Uterus (tissue), 4 donors: ENCODE results near the gene ZNF26. TPM values are rescaled to one million over a fixed set of nuclear protein-coding genes. Genes with fewer than 3 reads are reported as not detected.
"Not testable (repeated sequence)": the region's sequence is repeated elsewhere in the genome, so short reads cannot be mapped to it uniquely, and the experiment has no call there.

Source experiments
- DNase-seq, 2 donors: peaks; one replicate each; pipeline ENCODE4 v3.0.0-alpha.2; 2019 to 2020
- H3K27ac ChIP-seq, 2 donors: fragments of 200-600 bp; sonication (generic); 1 replicate in 1 of 2; 2 replicates in 1 of 2; pipeline ENCODE4 v1.5.1; 2016 to 2018
- H3K27me3 ChIP-seq, 2 donors: fragments of 200-600 bp; sonication (generic); one replicate each; pipeline ENCODE4 v1.5.1; 2018 to 2019; ENCODE audit warnings: control low read depth in 1 of 2
- H3K36me3 ChIP-seq, 2 donors: fragments of 200-600 bp; sonication (generic); one replicate each; pipeline ENCODE4 v1.5.1; 2019; ENCODE audit warnings: control low read depth in 1 of 2
- H3K4me1 ChIP-seq, 2 donors: fragments of 200-600 bp; sonication (generic); one replicate each; pipeline ENCODE4 v1.5.1; 2018 to 2019; ENCODE audit warnings: control low read depth in 1 of 2
- H3K4me3 ChIP-seq, 2 donors: fragments of 200-600 bp; sonication (generic); 1 replicate in 1 of 2; 2 replicates in 1 of 2; pipeline ENCODE4 v1.5.1; 2018 to 2019; ENCODE audit warnings: mild to moderate bottlenecking in 1 of 2
- H3K9me3 ChIP-seq, 2 donors: fragments of 200-600 bp; sonication (generic); one replicate each; pipeline ENCODE4 v1.5.1; 2019; ENCODE audit warnings: control low read depth in 1 of 2
- POLR2A ChIP-seq, 2 donors: fragments of 450-650 bp; IDR thresholded peaks; one replicate each; pipeline ENCODE4 v1.6.1; 2016; ENCODE audit warnings: antibody characterized with exemption in 2 of 2, mild to moderate bottlenecking in 1 of 2, moderate library complexity in 1 of 2
- intact Hi-C: fragments of 100-400 bp; cut with DNase I; formaldehyde crosslinking; loops from one replicate; pipeline ENCODE4 v1.15.1; 2023; ENCODE audit warnings: low total_unique reads
- total RNA-seq, 4 donors: library from RNA; depleted of rRNA in 3 of 4; stranded (reverse); fragments of >200 nt in 3 of 4; gene quantifications; one replicate each; pipeline versions ENCODE4 v1.1.0 to v1.2.4, GENCODE V29; 2014 to 2023
- TF ChIP-seq, protein P1 (sequence below), 4 experiments: fragments of 200-600 bp in 2 of 4; fragments of 450-650 bp in 2 of 4; sonication (generic) in 2 of 4; IDR thresholded peaks; one replicate each; pipeline ENCODE4 v1.5.1; 2016 to 2019; ENCODE audit warnings: antibody characterized with exemption in 4 of 4, mild to moderate bottlenecking in 2 of 4, moderate library complexity in 1 of 4
- donor health status: DM: yes; HTN: yes; CAD: no.

Gene ZNF26
- total RNA-seq, 4 donors from 2014 or later, result 7.2 to 38.7 (median 17.7) TPM

DNA sequence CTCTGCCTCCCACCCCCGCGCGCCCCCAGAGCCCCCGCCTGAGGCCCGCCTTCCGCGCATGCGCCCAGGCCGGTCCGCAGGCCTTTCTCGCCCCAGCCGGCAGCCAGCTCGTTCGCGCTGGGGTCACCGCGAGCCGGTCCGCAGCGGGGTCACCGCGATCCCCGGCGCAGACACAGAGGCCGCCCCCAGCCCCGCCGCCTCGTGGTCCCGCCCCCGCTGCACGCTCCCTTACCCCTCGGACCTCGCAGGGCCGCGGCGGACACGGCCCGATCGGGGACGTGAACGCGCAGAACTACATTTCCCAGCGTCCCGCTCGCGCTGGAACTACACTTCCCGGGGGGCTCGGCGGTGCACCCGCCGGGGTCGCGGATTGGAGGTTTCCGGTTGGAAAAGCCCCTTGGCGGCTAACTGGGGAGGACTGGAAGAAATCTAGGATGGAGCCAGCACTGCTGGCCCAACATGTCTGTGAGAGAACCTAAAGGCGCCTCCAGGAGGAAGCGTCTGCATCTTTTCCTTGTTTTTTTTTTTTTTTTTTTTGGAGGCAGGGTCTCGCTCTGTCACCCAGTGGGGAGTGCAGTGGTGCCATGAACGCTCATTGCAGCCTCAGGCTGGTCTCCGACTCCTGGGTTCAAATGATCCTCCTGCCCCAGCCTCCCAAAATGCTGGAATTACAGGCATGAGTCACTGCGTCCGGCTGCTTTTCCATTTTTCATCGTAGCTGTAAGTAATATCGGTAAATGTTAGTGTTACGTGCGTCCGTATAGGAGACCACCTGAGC is 30.0 kb upstream of the ZNF26 start, which contains the start of gene ZNF605:
Gene ZNF605 (minus strand): TSS at position 296 of the 778 bp plus-strand sequence. CDS start 10,671 bp downstream, outside the sequence.
- TF ChIP-seq POLR2A (IDR thresholded peaks at IDR 0.05), result peak in 1 of 2 donors; percentile 26
- TF ChIP-seq, protein P1, sequence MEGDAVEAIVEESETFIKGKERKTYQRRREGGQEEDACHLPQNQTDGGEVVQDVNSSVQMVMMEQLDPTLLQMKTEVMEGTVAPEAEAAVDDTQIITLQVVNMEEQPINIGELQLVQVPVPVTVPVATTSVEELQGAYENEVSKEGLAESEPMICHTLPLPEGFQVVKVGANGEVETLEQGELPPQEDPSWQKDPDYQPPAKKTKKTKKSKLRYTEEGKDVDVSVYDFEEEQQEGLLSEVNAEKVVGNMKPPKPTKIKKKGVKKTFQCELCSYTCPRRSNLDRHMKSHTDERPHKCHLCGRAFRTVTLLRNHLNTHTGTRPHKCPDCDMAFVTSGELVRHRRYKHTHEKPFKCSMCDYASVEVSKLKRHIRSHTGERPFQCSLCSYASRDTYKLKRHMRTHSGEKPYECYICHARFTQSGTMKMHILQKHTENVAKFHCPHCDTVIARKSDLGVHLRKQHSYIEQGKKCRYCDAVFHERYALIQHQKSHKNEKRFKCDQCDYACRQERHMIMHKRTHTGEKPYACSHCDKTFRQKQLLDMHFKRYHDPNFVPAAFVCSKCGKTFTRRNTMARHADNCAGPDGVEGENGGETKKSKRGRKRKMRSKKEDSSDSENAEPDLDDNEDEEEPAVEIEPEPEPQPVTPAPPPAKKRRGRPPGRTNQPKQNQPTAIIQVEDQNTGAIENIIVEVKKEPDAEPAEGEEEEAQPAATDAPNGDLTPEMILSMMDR (IDR thresholded peaks at IDR 0.05), result peak in 1 of 4 experiments; percentile 9
- intact Hi-C loops, result no loop called here
- H3K36me3 ChIP-seq, result no peaks in the 10 kb centered on the region
- H3K27ac ChIP-seq, result peak within 1 kb of the TSS; percentile 93 to 94
- H3K4me1 ChIP-seq, result no peaks in the 10 kb centered on the region
- H3K4me3 ChIP-seq, result peak within 1 kb of the TSS; percentile 61 to 92
- DNase-seq, result peak; percentile 85 to 91
- H3K27me3 ChIP-seq, result no peaks in the 10 kb centered on the region
- H3K9me3 ChIP-seq, result peaks cover 0 to 8% of the 10 kb centered on the region in 2 donors

DNA sequence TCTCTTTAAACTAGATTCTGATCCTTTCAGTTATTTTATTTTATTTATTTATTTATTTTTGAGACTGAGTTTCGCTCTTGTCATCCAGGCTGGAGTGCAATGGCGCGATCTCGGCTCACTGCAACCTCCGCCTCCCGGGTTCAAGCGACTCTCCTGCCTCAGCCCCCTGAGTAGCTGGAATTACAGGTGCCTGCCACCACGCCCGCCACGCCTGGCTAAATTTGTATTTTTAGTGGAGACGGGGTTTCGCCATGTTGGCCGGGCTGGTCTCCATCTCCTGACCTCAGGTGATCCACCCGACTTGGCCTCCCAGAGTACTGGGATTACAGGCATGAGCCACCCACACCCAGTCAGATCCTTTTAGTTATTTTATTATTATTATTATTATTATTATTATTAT is 24.4 kb upstream of the ZNF26 start:
- H3K27me3 ChIP-seq, H3K4me1 ChIP-seq, DNase-seq, H3K4me3 ChIP-seq, H3K27ac ChIP-seq, intact Hi-C loops, H3K36me3 ChIP-seq, H3K9me3 ChIP-seq: not testable (repeated sequence)

DNA sequence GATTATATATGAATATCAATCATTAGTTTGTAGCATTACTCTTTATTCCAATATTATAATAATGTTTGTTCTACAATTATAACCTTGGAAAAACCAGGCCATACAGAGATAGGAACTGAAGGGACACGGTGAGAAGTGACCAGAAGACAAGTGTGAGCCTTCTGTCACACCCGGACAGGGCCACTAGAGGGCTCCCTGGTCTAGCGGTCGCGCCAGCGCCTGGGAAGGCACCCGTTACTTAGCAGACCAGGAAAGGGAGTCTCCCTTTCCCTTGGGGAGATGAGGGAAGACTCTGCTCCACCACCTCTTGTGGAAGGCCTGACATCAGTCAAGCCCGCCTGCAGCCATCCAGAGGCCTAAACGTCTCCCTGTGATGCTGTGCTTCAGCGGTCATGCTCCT is 22.2 kb upstream of the ZNF26 start:
- DNase-seq, H3K27ac ChIP-seq, intact Hi-C loops, H3K27me3 ChIP-seq, H3K36me3 ChIP-seq, H3K9me3 ChIP-seq, H3K4me3 ChIP-seq, H3K4me1 ChIP-seq: not testable (repeated sequence)

DNA sequence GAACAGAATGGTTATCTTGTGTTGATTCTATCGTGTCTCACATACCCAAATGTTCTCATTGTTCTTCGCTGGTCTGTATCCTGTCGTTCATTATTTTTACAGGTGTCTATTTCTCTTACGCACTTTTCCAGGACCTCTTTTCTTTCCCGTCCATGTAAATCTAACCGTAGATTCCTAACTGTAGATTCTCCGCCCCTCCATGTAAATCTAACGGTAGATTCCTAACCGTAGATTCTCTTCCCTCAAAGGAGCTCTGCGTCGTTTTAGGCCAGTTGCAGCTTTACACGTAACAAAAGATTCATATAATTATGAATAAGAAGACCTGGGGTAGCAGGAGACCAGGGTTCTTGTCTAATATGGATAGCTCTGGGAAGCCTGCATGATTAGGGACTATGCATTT is 20.4 kb upstream of the ZNF26 start:
- intact Hi-C loops, result no loop called here

DNA sequence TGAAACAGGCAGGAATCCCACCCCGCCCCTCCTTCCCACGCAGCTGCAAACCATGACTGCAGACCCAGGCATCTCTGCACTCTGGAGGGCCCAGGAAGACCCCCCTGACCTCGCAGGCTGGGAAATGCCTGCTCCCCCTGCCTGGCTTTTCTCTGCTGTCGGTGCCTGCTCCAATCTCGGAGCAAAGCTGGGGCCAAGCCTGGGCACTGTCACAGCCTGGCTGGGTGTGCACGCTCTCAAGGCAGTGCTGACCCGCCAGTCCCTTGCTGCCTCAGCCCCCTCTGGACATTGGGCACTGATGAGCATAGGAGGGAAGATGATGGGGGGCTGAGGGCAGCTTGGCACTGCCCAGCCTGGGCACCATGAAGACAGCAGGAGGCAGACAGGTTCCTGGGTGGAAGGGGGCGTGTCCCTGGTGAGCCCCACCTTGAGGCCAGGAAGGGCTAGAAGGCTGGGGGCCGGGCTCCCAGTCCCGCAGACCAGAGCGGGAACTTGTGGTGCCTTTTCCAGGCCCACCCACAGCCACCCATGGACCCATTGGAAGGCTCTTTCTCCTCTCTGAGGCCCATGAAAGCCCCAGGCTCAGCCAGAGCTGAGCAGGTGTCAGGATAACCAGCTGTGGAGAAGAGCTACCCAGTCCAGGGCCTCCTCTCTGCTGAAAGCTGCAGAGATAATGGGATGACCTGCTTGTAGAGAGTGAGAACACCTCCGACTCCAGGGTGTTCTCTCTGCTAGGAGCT is 19.3 kb upstream of the ZNF26 start:
- no peak for DNase-seq
- H3K27ac ChIP-seq, result no peak overlapping the region
- no peak overlapping the region for H3K4me3 ChIP-seq
- H3K9me3 ChIP-seq, result peaks cover 0 to 6% of the 10 kb centered on the region in 2 donors
- H3K36me3 ChIP-seq, result no peaks in the 10 kb centered on the region
- H3K27me3 ChIP-seq, result no peaks in the 10 kb centered on the region
- H3K4me1 ChIP-seq, result no peaks in the 10 kb centered on the region
- TF ChIP-seq POLR2A (IDR thresholded peaks at IDR 0.05), result no peak
- TF ChIP-seq, protein P1 (IDR thresholded peaks at IDR 0.05), result no peak
- intact Hi-C loops, result no loop called here

More for the DNA sequence above, 20.4 kb upstream of the ZNF26 start:
- peaks cover 0 to 6% of the 10 kb centered on the region in 2 donors for H3K9me3 ChIP-seq
- no peaks in the 10 kb centered on the region for H3K36me3 ChIP-seq
- H3K27ac ChIP-seq, result no peak overlapping the region
- no peaks in the 10 kb centered on the region for H3K27me3 ChIP-seq
- no peaks in the 10 kb centered on the region for H3K4me1 ChIP-seq
- no peak overlapping the region for H3K4me3 ChIP-seq
- no peak for DNase-seq
- no peak for TF ChIP-seq POLR2A (IDR thresholded peaks at IDR 0.05)
- TF ChIP-seq, protein P1 (IDR thresholded peaks at IDR 0.05), result no peak

DNA sequence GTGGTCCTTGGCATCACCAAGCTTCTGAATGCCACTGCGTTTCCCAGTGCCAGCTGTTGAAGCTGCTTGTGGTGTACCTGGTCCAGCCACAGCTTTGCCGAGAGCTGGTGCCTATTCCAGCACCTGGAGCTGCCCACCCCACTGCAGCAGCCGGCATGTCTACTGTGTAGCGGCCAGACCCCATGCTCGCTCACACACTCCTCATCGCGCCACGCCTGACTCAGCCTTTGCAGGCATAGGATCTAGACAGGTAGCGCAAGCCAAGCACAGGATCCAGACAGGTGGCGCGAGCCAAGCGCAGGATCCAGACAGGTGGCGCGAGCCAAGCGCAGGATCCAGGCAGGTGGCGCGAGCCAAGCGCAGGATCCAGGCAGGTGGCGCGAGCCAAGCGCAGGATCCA is 18.4 kb upstream of the ZNF26 start:
- Histone ChIP-seq H3K4me1 (no peaks in the 10 kb centered on the region), H3K9me3 (peaks cover 0 to 8% of the 10 kb centered on the region in 2 donors), H3K36me3 (no peaks in the 10 kb centered on the region), H3K27me3 (no peaks in the 10 kb centered on the region), H3K4me3 (no peak overlapping the region), H3K27ac (no peak overlapping the region)
- TF ChIP-seq POLR2A (IDR thresholded peaks at IDR 0.05), result no peak
- TF ChIP-seq, protein P1 (IDR thresholded peaks at IDR 0.05), result no peak
- intact Hi-C loops, result no loop called here
- DNase-seq, result no peak
